GM21825 (cell line): ENCODE measurements around the gene TASOR2.

ENCODE experiments used
- ATAC-seq: cut with Tn5 transposase; IDR thresholded peaks from one replicate; pipeline ENCODE4 v1.9.1; 2021; ENCODE audit warnings: mild to moderate bottlenecking, moderate library complexity; ENCODE audit not compliant: unreplicated experiment

The TASOR2 gene

GRCh38 chr10:5684318-5684970 lies at the start of gene TASOR2:
Gene TASOR2, plus strand, starts transcription at chr10:5684838. Its CDS starts 35,805 bp downstream, at chr10:5720643.
- peak; percentile 61 for ATAC-seq

- ATAC-seq: no peak
These were observed 49.7 kb upstream of the TASOR2 start for GRCh38 chr10:5634918-5635317.

GRCh38 chr10:5638494-5638893 lies 46.1 kb upstream of the TASOR2 start:
- no peak for ATAC-seq

- ATAC-seq: no peak
These were observed 45.6 kb upstream of the TASOR2 start for GRCh38 chr10:5639066-5639465.

- ATAC-seq: no peak
These were observed 44.6 kb upstream of the TASOR2 start for GRCh38 chr10:5640036-5640435.

GRCh38 chr10:5640501-5640900 lies 44.1 kb upstream of the TASOR2 start:
- ATAC-seq: no peak

GRCh38 chr10:5641501-5641900 lies 43.1 kb upstream of the TASOR2 start:
- no peak for ATAC-seq

GRCh38 chr10:5643346-5644067 lies 41.1 kb upstream of the TASOR2 start:
- ATAC-seq: no peak

GRCh38 chr10:5644930-5645329 lies 39.7 kb upstream of the TASOR2 start:
- no peak for ATAC-seq

- ATAC-seq: peak; percentile 61
These were observed 39.3 kb upstream of the TASOR2 start for GRCh38 chr10:5645375-5645774.

- ATAC-seq: no peak
These were observed 38.6 kb upstream of the TASOR2 start for GRCh38 chr10:5645944-5646617.

- ATAC-seq: no peak
These were observed 37.0 kb upstream of the TASOR2 start for GRCh38 chr10:5647507-5648240.

- ATAC-seq: no peak
These were observed 35.9 kb upstream of the TASOR2 start for GRCh38 chr10:5648494-5649457.

GRCh38 chr10:5649746-5650145 lies 34.9 kb upstream of the TASOR2 start:
- ATAC-seq: no peak

- no peak for ATAC-seq
These were observed 33.8 kb upstream of the TASOR2 start for GRCh38 chr10:5650664-5651387.

- ATAC-seq: no peak
These were observed 33.3 kb upstream of the TASOR2 start for GRCh38 chr10:5651388-5651764.

GRCh38 chr10:5652746-5653145 lies 31.9 kb upstream of the TASOR2 start:
- no peak for ATAC-seq

GRCh38 chr10:5654218-5654755 lies 30.4 kb upstream of the TASOR2 start:
- ATAC-seq: no peak

GRCh38 chr10:5655121-5655520 lies 29.5 kb upstream of the TASOR2 start:
- ATAC-seq: no peak
